ENCODE measurements around the gene ALOX12B. TPM values are rescaled to one million over a fixed set of nuclear protein-coding genes. Genes with fewer than 3 reads are reported as not detected.

The ALOX12B gene
- polyA plus RNA-seq, 4 donors = 0.65 to 0.99 (median 0.75) TPM

Other genes starting within 250 kb of the ALOX12B start
- 10 to 100 TPM; 22.1 to 34.0 (median 28.5) TPM for gene TMEM88, start 232.7 kb downstream of the ALOX12B start, polyA plus RNA-seq (ENCODE audit: insufficient read length in 4 of 4)
- gene NAA38, start 230.2 kb downstream of the ALOX12B start, polyA plus RNA-seq (ENCODE audit: insufficient read length in 4 of 4) = 100 to 1,000 TPM in 2 of 4 donors, 10 to 100 TPM in 2; 68.9 to 144 (median 105) TPM
- gene CYB5D1, start 229.7 kb downstream of the ALOX12B start, polyA plus RNA-seq (ENCODE audit: insufficient read length in 4 of 4) = 10 to 100 TPM; 19.8 to 29.7 (median 25.3) TPM
- 100 to 1,000 TPM; 142 to 212 (median 180) TPM for gene CHD3, start 198.9 kb downstream of the ALOX12B start, polyA plus RNA-seq (ENCODE audit: insufficient read length in 4 of 4)
- gene RNF227, start 171.4 kb downstream of the ALOX12B start, polyA plus RNA-seq (ENCODE audit: insufficient read length in 4 of 4) = 1 to 10 TPM; 3.0 to 6.1 (median 5.1) TPM
- gene KCNAB3, start 157.9 kb downstream of the ALOX12B start, polyA plus RNA-seq (ENCODE audit: insufficient read length in 4 of 4) = 10 to 100 TPM in 2 of 4 donors, 1 to 10 TPM in 2; 7.8 to 16.3 (median 12.5) TPM
- gene TRAPPC1, start 155.8 kb downstream of the ALOX12B start, polyA plus RNA-seq (ENCODE audit: insufficient read length in 4 of 4) = 100 to 1,000 TPM; 126 to 157 (median 136) TPM
- gene CNTROB, start 155.5 kb downstream of the ALOX12B start, polyA plus RNA-seq (ENCODE audit: insufficient read length in 4 of 4) = 10 to 100 TPM; 42.0 to 67.5 (median 57.0) TPM
- gene GUCY2D, start 85.1 kb downstream of the ALOX12B start, polyA plus RNA-seq (ENCODE audit: insufficient read length in 4 of 4) = under 1 TPM in 3 of 4 donors, not detected in 1; 0.37 to 0.88 (median 0.40) TPM
- 1 to 10 TPM in 2 of 4 donors, under 1 TPM in 2; 0.84 to 1.8 (median 0.96) TPM for gene ALOX15B, start 48.7 kb downstream of the ALOX12B start, polyA plus RNA-seq (ENCODE audit: insufficient read length in 4 of 4)
- gene ALOXE3, start 30.8 kb upstream of the ALOX12B start, polyA plus RNA-seq (ENCODE audit: insufficient read length in 4 of 4) = under 1 TPM in 1 of 4 donors, not detected in 3; 0.05 TPM
- under 1 TPM in 1 of 4 donors, not detected in 3; 0.13 TPM for gene HES7, start 36.4 kb upstream of the ALOX12B start, polyA plus RNA-seq (ENCODE audit: insufficient read length in 4 of 4)
- gene PER1, start 64.7 kb upstream of the ALOX12B start, polyA plus RNA-seq (ENCODE audit: insufficient read length in 4 of 4) = 10 to 100 TPM; 19.7 to 37.7 (median 30.8) TPM
- gene VAMP2, start 75.2 kb upstream of the ALOX12B start, polyA plus RNA-seq (ENCODE audit: insufficient read length in 4 of 4) = 100 to 1,000 TPM; 107 to 139 (median 124) TPM
- gene TMEM107, start 88.7 kb upstream of the ALOX12B start, polyA plus RNA-seq (ENCODE audit: insufficient read length in 4 of 4) = 10 to 100 TPM; 24.1 to 25.9 (median 24.4) TPM
- 1 to 10 TPM; 3.7 to 6.5 (median 5.0) TPM for gene BORCS6, start 102.5 kb upstream of the ALOX12B start, polyA plus RNA-seq (ENCODE audit: insufficient read length in 4 of 4)
- gene AURKB, start 122.9 kb upstream of the ALOX12B start, polyA plus RNA-seq (ENCODE audit: insufficient read length in 4 of 4) = 10 to 100 TPM; 26.7 to 40.2 (median 36.0) TPM
- 10 to 100 TPM; 19.1 to 41.3 (median 30.1) TPM for gene CTC1, start 160.3 kb upstream of the ALOX12B start, polyA plus RNA-seq (ENCODE audit: insufficient read length in 4 of 4)
- gene PFAS, start 161.6 kb upstream of the ALOX12B start, polyA plus RNA-seq (ENCODE audit: insufficient read length in 4 of 4) = 10 to 100 TPM; 37.3 to 51.0 (median 44.5) TPM
- gene RANGRF, start 201.0 kb upstream of the ALOX12B start, polyA plus RNA-seq (ENCODE audit: insufficient read length in 4 of 4) = 10 to 100 TPM; 27.8 to 36.7 (median 31.5) TPM
- gene SLC25A35, start 207.7 kb upstream of the ALOX12B start, polyA plus RNA-seq (ENCODE audit: insufficient read length in 4 of 4) = 1 to 10 TPM; 4.2 to 4.8 (median 4.4) TPM
- 10 to 100 TPM; 15.0 to 20.4 (median 18.5) TPM for gene ARHGEF15, start 222.5 kb upstream of the ALOX12B start, polyA plus RNA-seq (ENCODE audit: insufficient read length in 4 of 4)

Measured in left renal cortex interstitium (tissue), 4 donors.